NOMO-1 treated with dmso at 0.1 percent for 144 hours (cell line): Measurements from ENCODE around the gene TNFRSF12A.

Experiments used
- DNase-seq: peaks from one replicate; lab custom pipeline; 2025; ENCODE audit not compliant: unreplicated experiment; lab: John Stamatoyannopoulos, UW

TNFRSF12A gene

DNA sequence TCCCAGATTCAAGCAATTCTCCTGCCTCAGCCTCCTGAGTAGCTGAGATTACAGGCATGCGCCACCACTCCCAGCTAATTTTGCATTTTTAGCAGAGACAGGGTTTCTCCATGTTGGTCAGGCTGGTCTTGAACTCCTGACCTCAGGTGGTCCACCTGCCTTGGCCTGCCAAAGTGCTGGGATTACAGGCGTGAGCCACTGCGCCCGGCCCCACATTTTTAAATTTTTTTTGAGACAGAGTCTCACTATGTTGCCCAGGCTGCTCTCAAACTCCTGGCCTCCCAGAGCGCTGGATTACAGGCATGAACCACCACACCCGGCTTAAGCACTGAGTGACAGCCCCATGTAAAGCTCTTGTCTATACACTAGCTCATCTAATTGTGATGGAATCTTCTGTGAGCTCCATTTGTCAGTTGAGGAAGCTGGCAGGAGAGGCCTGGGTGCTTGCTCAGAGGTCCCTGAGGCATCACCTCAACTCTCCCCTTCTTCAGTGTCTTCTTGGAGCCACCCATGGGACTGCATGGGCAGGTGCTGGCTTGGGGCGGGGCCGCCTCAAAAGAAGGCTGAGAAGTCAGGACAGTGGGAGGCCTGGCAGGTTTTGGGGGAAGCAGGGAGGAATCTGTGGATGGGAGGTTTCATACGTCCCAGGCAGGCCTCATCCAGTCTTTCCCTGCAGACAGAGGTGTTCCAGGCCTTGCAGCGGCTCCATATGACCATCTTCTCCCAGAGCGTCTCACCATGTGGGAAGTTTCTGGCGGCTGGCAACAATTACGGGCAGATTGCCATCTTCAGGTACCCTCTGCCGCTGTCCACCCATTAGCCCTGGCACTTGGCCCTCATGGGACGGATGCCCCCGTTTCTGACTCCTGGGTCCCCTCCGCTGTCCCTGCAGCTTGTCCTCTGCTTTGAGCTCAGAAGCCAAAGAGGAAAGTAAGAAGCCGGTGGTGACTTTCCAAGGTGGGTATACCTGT lies 5.1 kb downstream of the TNFRSF12A start:
- no peak for DNase-seq

DNA sequence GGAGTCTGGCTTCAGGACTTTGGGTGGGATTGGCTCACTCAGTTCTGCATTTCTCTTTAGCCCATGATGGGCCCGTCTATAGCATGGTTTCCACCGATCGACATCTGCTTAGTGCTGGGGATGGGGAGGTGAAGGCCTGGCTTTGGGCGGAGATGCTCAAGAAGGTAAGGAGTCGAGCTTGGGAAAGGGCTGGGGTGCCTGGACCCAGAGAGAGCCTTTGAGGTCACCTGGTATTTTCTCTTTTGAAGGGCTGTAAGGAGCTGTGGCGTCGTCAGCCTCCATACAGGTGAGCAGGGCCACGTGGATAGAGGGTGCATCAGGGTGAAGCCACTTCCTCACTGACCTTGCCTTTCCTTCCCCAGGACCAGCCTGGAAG lies 5.8 kb downstream of the TNFRSF12A start:
- no peak for DNase-seq

DNA sequence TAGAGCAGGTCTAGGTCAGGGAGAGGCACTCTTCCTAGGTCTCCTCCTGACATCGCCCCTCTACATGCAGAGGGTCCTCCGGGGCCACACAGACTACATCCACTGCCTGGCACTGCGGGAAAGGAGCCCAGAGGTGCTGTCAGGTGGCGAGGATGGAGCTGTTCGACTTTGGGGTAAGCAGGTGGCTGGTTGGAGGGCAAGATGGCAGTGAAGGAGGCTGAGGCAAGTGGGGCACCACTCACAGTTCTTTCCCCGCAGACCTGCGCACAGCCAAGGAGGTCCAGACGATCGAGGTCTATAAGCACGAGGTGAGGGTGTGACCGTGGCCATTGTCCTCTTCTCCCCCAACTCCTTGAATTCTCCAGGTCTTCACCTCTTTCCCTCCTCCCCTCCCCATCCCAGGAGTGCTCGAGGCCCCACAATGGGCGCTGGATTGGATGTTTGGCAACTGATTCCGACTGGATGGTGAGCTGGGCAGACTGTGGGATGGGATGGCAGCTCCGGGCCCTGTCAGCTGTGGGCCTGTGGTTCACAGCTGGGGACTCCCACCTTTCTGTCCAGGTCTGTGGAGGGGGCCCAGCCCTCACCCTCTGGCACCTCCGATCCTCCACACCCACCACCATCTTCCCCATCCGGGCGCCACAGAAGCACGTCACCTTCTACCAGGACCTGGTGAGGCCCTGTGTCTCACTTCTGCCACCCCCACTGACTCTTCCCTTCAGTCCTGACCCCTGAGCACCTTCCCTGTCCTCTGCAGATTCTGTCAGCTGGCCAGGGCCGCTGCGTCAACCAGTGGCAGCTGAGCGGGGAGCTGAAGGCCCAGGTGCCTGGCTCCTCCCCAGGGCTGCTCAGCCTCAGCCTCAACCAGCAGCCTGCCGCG lies 6.7 kb downstream of the TNFRSF12A start:
- no peak for DNase-seq

DNA sequence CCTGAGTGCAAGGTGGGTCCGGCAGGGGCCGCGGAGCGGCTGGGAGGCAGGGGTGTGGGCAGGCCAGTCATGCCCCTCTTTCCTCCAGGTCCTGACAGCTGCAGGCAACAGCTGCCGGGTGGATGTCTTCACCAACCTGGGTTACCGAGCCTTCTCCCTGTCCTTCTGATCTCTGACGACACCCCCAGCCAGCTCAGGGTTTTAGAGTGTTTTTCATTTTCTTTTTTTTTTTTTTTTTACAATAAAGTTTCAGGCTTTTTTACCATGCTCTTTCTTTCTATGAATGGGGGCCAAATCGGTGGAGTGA lies 7.3 kb downstream of the TNFRSF12A start:
- DNase-seq: no peak

DNA sequence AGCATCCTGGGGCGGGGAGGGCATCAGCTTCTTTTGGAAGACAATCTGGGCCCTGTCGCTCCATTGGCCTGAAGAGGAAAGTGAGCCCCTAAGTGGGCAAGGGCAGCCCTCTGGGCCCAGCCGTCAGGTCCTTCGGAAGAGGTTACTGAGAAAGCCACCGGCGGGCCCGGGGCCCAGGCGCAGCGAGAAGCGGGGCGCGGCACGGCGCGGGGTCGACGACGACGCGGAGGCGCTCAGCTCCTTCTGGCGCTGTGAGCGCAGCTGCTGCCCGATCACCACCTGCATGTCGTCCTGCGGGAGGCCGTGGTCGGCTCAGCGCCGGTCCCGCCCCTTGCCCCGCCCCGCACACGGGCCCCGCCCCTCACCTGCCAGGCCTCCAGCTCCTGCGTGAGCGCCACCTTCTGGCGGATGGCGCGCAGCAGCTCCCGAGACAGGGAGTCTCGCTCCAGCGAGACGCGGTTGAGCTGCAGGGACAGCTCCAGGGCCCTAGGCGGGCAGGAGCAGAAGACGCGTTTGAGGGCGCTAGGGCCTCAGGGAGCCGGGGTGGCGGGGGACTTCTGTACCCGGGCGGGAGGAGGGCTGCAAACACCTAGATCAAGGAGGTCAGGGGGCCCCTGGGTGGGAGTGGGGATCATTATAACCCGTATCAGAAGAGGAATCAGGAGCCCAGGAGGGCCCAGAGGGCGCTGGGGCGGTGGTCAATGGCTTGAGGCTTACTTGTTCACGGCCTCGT lies 8.0 kb downstream of the TNFRSF12A start:
- DNase-seq: peak; percentile 55

DNA sequence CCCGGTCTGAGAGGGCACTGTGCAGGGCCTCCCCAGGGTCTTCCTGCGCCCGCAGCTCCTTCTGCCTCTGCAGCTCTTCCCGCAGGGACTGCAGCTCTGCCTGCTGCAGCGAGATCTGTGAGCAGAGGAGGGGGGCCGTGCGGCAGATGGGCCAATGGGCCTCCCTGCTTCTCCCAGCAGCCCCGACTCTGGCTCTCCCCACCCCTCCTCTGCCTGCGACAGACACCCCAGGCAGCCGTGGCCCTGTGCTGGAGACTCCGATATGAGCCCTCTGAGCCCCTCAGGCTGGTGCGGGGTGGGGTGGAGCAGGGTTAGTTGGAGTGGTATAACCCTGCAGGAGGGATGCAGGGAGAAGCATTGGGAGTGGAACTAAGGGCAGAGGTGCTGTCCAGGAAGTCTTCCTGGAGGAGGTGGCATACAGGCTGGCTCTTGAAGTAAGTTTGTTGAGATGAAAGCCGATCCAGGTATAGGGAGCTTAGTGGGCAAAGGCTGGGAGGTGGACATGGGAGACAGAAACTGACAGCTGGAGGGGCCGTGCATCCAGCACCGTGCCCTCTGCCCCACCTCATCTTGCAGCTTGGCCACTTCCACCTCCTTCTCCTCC lies 8.7 kb downstream of the TNFRSF12A start:
- no peak for DNase-seq

DNA sequence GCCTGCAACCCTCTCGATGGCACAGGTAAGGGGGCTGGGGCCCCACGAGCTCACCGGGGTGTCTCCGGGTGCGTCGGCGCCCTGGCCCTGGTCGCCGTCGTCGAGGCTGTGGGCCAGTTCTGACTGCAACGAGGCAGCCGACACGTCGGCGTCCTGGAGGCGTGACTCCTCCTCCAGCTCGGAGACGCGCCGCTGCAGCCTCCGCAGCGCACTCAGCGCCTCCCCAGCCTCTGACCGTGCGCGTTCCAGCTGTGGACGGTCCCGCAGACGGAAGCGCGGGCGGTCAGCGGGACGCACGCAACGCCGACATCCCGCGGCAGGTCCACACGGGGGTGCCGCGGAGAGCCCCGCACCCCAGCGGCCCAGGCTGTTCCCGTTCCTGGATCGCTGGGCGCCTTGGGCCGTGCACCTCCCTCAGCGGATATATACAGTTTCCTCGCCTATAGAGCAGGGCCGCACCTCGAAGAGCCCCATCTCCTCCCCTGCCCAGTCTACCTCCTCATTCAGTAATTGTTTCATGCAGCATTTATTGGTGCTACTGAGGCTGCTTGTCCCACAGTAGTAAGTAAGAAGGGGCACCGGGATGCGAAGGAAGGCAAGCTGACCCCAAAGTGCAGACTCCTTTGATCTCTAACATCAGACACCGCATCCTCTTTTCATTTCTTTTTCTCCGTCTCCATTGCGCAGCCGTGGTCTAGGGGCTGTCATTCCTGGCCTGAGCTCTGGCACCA lies 9.5 kb downstream of the TNFRSF12A start:
- no peak for DNase-seq

DNA sequence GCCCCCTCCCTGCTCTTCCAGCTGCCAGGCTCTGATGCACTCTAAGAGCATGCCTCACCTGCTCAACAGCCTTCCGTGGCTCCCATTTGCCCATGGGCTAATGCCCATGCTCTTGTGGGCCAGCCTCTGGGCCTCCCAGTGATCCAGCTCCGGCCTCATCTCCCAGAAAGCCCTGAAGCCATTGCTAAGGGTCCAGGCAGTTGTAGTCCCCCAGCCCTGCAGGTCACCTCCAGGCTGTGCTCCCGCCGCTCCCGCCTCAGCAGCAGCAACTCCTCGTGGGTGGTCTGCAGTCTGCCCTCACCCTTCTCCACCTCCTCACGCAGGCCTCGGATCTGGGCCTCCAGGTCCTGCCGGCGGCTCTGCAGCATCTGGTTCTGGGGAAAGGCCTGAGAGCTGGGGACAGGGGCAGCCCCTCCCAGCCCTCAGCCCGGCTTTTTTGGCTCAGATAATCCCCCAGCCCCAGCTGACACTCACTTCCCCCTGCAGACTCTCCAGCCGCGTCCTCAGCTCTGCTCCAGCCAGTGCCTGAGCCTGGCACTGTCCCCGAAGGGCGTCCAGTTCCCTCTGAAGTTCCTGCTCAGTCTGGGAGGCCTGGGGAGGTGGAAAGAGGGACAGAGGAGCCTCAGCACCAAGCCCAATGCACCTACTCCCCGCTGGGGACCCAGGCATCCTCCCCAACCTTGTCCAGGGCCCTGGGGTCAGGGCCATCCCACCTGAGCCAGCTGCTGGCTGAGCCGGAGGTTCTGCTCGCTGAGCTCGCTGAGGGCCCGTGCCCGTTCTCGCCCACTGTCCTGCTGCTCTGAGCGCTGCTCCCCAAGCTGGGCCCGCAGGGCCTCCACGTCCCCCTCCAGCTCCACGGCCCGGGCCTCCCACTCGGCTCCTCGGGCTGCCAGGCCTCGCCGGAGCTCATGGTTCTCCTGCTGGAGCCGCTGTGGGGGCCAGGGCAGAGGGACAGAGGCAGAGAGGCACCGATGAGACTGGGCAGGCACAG lies 10.3 kb downstream of the TNFRSF12A start:
- no peak for DNase-seq

DNA sequence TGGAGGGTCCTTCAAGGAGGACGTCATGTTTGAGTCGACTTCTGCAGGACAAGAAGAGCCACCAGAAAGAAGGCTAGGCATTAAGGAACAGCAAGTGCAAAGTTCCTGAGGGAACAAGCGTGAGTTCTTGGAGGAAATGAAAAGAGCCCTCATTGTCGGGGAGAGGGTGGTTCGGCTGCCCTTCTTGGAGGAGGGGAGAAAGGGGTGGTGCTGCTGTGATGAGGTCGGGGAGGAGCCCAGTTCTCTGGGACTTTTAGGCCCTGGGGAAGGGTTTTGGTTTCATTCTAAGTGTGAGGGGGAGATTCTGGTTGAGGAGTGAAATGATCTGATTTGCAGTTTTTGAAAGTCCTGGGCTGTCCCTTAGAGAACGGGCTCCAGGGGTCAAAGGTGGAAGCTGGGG lies 12.5 kb downstream of the TNFRSF12A start:
- no peak for DNase-seq

DNA sequence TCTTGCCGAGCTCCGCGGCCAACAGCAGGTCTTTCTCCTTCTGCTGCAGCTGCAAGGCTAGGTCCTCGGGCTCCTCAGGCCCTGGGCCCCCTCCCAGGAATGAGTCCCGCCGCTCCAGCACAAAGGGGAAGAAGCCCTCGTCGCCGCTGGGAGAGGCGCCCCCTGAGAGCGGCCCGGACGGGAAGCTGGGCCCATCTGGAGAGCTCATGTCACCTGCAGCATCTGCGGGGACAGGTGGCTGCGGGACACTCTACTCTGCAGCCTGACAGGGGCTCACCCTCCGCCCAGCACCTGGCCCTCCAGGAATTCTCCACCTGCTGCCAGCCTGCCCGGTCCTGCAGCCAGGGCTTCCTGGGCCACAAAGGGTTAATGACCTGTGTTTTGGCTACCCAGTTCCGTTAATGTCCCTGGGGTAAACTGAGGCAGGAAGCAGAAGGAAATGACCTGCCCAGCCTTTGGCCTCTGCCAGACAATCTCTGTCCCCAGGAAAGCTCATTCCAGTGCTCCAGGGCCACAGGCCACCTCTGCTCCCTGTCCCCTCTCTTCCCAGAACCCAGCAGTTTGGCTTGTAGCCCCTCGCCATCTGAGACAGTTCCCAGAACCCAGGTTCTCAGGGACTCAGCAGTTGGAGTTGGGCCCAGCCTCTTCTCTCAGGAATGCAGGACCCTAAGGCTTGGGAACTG lies 15.3 kb downstream of the TNFRSF12A start:
- no peak for DNase-seq

DNA sequence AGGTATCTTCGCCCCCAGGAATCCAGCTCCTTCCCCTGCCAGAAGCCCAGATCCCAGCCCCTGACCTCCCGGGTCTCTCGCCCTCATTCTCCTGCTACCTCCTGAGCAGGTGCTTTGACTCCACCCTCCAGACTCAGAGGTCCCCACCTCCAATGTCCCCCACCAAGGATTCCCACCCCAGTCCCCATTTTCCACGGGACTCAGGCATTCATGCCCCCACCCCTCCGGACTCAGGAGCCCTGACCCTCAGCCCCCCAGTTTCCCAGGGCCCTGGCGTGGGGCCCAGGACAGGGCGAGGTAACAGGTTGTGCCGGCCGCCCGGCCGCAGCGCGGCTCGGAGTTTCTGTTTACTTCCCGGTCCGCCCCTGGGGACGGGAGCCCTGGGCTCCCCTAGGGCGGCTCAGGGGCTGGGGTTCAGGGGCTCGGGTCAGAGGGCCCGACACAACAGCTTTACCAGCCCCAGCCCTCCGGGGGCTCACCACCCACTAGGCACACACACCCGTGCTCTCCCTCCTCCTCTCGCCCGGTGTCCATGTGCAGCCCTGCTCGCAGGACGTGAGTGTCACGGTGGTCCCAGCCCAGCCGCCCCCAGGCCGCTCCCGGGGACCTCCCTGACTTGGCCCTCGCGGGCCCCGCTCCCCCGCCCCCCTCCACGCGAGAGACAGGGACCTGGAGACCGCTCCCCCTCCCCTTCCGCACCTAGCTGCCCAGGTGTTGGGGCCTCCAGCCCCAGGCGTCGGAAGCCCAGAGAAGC lies 16.0 kb downstream of the TNFRSF12A start:
- DNase-seq: no peak

DNA sequence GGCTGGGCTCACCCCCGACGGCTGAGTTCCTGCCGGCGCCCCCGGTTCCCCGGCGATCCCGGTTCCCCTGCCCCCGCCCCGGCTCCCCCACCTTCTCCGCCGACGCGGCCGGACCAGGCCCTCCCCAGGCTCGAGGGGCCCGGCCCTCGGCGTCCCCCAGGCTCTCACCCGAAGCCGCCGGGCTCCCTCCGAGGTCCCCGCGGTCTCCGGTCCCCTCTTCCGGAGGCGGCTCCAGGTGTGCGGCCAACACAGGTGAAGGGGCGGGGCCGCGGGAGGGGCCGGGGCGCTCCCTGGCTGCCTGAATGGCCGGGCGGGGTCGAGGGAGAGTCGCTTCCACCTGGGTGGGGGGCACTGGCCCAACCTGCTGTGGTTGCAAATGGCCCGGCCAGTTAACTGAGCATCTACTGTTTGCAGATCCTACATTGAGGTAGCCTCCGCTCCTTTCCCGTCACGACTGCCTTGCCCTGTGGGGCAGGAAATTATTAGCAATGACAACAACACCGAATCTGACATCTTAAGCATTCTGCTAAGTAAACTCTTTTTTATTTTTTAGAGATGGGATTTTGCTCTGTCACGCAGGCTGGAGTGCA lies 16.7 kb downstream of the TNFRSF12A start, which contains the start of gene BICDL2:
BICDL2 (minus strand) TSS at position 219 of the 590 bp plus-strand sequence. CDS start 1,448 bp downstream, outside the sequence.
- no peak for DNase-seq

DNA sequence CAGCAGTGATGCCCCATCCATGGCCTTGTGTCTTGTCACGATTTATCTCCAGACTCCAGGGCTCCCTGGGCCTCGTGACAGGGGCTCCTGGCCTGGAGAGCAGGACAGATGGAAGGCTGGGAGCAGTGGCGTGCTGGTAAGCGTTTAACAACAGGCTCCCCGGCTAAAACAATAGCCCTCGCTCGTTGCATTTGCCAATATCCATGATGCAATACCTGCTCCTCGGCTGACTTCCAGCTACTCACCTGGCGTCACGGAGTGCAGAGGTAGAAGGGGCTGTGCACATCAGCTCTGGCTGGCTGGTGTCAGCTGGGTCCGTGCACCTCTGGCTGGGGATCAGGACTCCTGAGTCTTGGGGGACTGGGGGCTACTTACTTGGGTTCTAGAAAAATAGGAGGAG lies 18.1 kb downstream of the TNFRSF12A start:
- no peak for DNase-seq

DNA sequence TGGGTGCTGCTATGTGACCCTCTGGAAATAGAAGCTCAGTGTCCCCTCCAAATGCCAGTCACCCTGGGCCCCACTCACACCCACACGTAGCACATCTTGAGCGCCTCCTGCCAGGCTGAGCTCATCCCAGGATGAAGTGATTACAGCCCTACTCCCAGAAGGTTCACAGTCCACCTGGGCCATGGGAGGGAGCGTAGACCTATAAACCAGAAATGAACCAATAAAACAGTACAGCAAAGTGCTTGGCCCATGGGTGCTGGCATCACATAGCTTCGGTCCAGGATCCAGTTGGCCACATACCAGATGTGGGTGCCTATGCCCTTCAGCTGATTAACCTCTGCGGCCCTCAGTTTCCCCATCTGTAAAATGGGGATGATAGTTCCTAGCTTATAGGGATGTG lies 18.7 kb downstream of the TNFRSF12A start:
- DNase-seq: no peak

DNA sequence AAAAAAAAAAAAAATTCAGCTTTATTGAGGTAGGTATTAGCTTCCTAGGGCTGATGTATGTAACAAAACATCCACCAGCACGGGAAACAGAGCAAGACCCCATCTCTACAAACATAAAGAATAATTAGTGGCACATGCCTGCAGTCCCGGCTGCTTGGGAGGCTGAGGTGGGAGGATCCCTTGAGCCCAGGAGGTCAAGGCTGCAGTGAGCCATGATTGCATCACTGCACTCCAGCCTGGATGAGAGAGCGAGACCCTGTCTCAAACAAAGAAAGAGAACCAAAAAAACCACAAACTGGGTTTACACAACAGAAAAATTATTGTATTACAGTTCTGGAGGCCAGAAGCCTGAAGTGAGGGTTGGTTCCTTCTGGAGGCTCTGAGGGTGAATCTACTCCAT lies 22.2 kb downstream of the TNFRSF12A start:
- DNase-seq: peak; percentile 23

DNA sequence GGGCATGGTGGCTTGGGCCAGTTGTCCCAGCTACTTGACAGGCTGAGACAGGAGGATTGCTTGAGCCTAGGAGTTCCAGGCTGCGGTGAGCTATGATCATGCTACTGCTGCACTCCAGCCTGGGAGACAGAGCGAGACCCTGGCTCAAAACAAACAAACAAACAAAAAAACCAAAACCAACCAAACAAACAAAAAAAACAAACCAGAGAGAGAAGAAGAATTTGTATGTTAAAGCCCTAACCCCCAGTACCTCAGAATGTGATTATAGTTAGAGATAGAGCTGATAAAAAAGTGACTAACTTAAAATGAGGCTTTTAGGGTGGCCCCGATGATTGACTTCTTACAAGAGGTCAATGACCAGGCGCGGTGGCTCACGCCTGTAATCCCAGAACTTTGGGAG lies 24.5 kb downstream of the TNFRSF12A start:
- DNase-seq: no peak
